ENCODE results near the gene GABPB1.

Gene GABPB1

GRCh38 chr15:50344006-50344464, 11.0 kb downstream of the GABPB1 start:
- FAIRE-seq = no peak

GRCh38 chr15:50341616-50342136, 13.3 kb downstream of the GABPB1 start:
- FAIRE-seq = no peak

- no peak for FAIRE-seq
These were observed 14.6 kb downstream of the GABPB1 start for GRCh38 chr15:50340416-50340815.

- no peak for FAIRE-seq
These were observed 15.3 kb downstream of the GABPB1 start for GRCh38 chr15:50339717-50340116.

GRCh38 chr15:50335251-50335650, 19.7 kb downstream of the GABPB1 start:
- FAIRE-seq = no peak

GRCh38 chr15:50333229-50333628, 21.8 kb downstream of the GABPB1 start:
- no peak for FAIRE-seq

- FAIRE-seq = no peak
These were observed 24.1 kb downstream of the GABPB1 start for GRCh38 chr15:50330921-50331320.

- no peak for FAIRE-seq
These were observed 26.9 kb downstream of the GABPB1 start for GRCh38 chr15:50328116-50328515.

- FAIRE-seq = peak; percentile 90
These were observed 33.3 kb downstream of the GABPB1 start for GRCh38 chr15:50321680-50322210.

GRCh38 chr15:50320504-50320903, 34.5 kb downstream of the GABPB1 start:
- FAIRE-seq = no peak

- no peak for FAIRE-seq
These were observed 36.3 kb downstream of the GABPB1 start for GRCh38 chr15:50318697-50319096.

- FAIRE-seq = peak; percentile 93
These were observed 39.0 kb downstream of the GABPB1 start for GRCh38 chr15:50315814-50316630.

GRCh38 chr15:50312636-50313035, 42.4 kb downstream of the GABPB1 start:
- FAIRE-seq = no peak

- FAIRE-seq = no peak
These were observed 47.2 kb downstream of the GABPB1 start for GRCh38 chr15:50307799-50308198.

GRCh38 chr15:50304836-50305235, 50.2 kb downstream of the GABPB1 start:
- FAIRE-seq = no peak

GRCh38 chr15:50302581-50302980, 52.4 kb downstream of the GABPB1 start:
- FAIRE-seq = no peak

GRCh38 chr15:50298340-50298739, 56.7 kb downstream of the GABPB1 start:
- FAIRE-seq = no peak

- FAIRE-seq = no peak
These were observed 59.0 kb downstream of the GABPB1 start for GRCh38 chr15:50295966-50296365.

- no peak for FAIRE-seq
These were observed 65.2 kb downstream of the GABPB1 start for GRCh38 chr15:50289749-50290148.

GRCh38 chr15:50287324-50288116, 67.5 kb downstream of the GABPB1 start:
- no peak for FAIRE-seq

- no peak for FAIRE-seq
These were observed 73.6 kb downstream of the GABPB1 start for GRCh38 chr15:50281427-50281826.

GRCh38 chr15:50280271-50280670, 74.7 kb downstream of the GABPB1 start:
- FAIRE-seq = no peak

GRCh38 chr15:50278496-50278895, 76.5 kb downstream of the GABPB1 start:
- no peak for FAIRE-seq

All from endometrium (tissue), 2 donors.